A673 (cell line): Measurements from ENCODE around the gene COG4. TPM values are rescaled to one million over a fixed set of nuclear protein-coding genes. Genes with fewer than 3 reads are reported as not detected.

Experiments used
- BruUV-seq: library from RNA; stranded (reverse); fragments of 400-500 nt; replicated peaks from 2 replicates; lab custom pipeline; 2021; lab: Mats Ljungman, UMichigan
- CTCF ChIA-PET: fragments of 300-600 bp; sonication (Branson Sonifier 250); formaldehyde crosslinking; loops from one replicate; lab custom pipeline; 2022; ENCODE audit warnings: antibody characterized with exemption; lab: Charles Lee
- POLR2A ChIA-PET: fragments of 300-600 bp; sonication (Branson Sonifier 250); formaldehyde crosslinking; loops from one replicate; lab custom pipeline; 2022; ENCODE audit warnings: antibody characterized with exemption; ENCODE audit not compliant: low non-redundant PET; lab: Charles Lee
- DNase-seq: peaks from one replicate; pipeline ENCODE4 v3.0.0-alpha.2; 2015; ENCODE audit warnings: low spot score
- H3K27ac ChIP-seq: fragments of 200-600 bp; sonication (generic); 2 replicates; pipeline ENCODE4 v1.5.1; 2016; ENCODE audit warnings: mixed run types, low read depth, mild to moderate bottlenecking, mixed read lengths, antibody characterized with exemption, low read length; ENCODE audit not compliant: poor library complexity, severe bottlenecking
- H3K27me3 ChIP-seq: fragments of 200-600 bp; sonication (generic); replicated peaks from 2 replicates; pipeline ENCODE4 v1.6.1; 2017; ENCODE audit warnings: mixed run types, low read depth, mild to moderate bottlenecking, mixed read lengths, antibody characterized with exemption, low read length; ENCODE audit not compliant: insufficient read depth, poor library complexity
- H3K36me3 ChIP-seq: fragments of 200-600 bp; sonication (generic); 2 replicates; pipeline ENCODE4 v1.6.1; 2016; ENCODE audit warnings: mixed run types, mild to moderate bottlenecking, mixed read lengths, antibody characterized with exemption, low read length; ENCODE audit not compliant: insufficient read depth, poor library complexity, severe bottlenecking
- H3K4me1 ChIP-seq: fragments of 200-600 bp; sonication (generic); 2 replicates; pipeline ENCODE4 v1.6.1; 2017; ENCODE audit warnings: mixed run types, mild to moderate bottlenecking, mixed read lengths, antibody characterized with exemption, low read length; ENCODE audit not compliant: insufficient read depth, poor library complexity, severe bottlenecking
- H3K4me3 ChIP-seq: fragments of 200-600 bp; sonication (generic); 2 replicates; pipeline ENCODE4 v1.5.1; 2016; ENCODE audit warnings: low read depth, mixed run types, mild to moderate bottlenecking, mixed read lengths, low read length; ENCODE audit not compliant: poor library complexity, severe bottlenecking
- H3K9me3 ChIP-seq: fragments of 200-600 bp; sonication (generic); 2 replicates; pipeline ENCODE4 v1.6.1; 2016; ENCODE audit warnings: mixed run types, low read depth, mild to moderate bottlenecking, mixed read lengths, antibody characterized with exemption, low read length; ENCODE audit not compliant: poor library complexity, severe bottlenecking
- CTCF ChIP-seq: fragments of 300-800, 200-600 bp; sonication (generic); conservative IDR thresholded peaks from 2 replicates; pipeline ENCODE4 v1.5.1; 2017; ENCODE audit warnings: low read depth, mild to moderate bottlenecking, antibody characterized with exemption, low read length, moderate library complexity, mixed read lengths
- EZH2 ChIP-seq: fragments of 200-600 bp; sonication (generic); IDR thresholded peaks from 2 replicates; pipeline ENCODE4 v1.6.1; 2017; ENCODE audit warnings: borderline replicate concordance, low read depth, mild to moderate bottlenecking, mixed read lengths, antibody characterized with exemption, low read length; ENCODE audit not compliant: poor library complexity, severe bottlenecking
- intact Hi-C: fragments of 100-400 bp; cut with micrococcal nuclease; formaldehyde crosslinking; loops from one replicate; pipeline ENCODE4 v1.10.0; 2022; ENCODE audit not compliant: unreplicated experiment
- total RNA-seq: library from RNA; stranded (reverse); gene quantifications from 2 replicates; pipeline ENCODE4 v1.2.3, GENCODE V29; 2021

The COG4 gene
- total RNA-seq, 1 experiment from 2014 or later, result 68.6 TPM

DNA sequence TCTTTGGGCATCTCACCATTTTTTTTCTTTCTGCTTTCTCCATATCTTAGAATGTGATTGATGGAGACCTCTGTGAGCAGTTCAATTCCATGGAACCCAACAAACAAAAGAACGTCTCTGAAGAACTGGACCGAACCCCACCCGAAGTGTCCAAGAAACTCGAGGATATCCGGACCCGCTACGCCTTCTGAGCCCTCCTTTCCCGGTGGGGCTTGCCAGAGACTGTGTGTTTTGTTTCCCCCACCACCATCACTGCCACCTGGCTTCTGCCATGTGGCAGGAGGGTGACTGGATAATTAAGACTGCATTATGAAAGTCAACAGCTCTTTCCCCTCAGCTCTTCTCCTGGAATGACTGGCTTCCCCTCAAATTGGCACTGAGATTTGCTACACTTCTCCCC lies 48.3 kb upstream of the COG4 start:
- Histone ChIP-seq H3K27ac (no peak overlapping the region), H3K27me3 (no peaks in the 10 kb centered on the region), H3K4me1 (peaks cover 17% of the 10 kb centered on the region), H3K4me3 (no peak overlapping the region), H3K36me3 (peaks cover 92% of the 10 kb centered on the region), H3K9me3 (no peaks in the 10 kb centered on the region)
- intact Hi-C loops, result loop anchor here (5.0 kb wide), 1 partner anchor 34 kb away; no protein-coding TSS in a partner anchor
- DNase-seq, result no peak
- POLR2A ChIA-PET, result no interaction called here
- CTCF ChIA-PET, result no interaction called here
- BruUV-seq, result TSS peak; percentile 36
- TF ChIP-seq CTCF (no peak), EZH2 (no peak)

DNA sequence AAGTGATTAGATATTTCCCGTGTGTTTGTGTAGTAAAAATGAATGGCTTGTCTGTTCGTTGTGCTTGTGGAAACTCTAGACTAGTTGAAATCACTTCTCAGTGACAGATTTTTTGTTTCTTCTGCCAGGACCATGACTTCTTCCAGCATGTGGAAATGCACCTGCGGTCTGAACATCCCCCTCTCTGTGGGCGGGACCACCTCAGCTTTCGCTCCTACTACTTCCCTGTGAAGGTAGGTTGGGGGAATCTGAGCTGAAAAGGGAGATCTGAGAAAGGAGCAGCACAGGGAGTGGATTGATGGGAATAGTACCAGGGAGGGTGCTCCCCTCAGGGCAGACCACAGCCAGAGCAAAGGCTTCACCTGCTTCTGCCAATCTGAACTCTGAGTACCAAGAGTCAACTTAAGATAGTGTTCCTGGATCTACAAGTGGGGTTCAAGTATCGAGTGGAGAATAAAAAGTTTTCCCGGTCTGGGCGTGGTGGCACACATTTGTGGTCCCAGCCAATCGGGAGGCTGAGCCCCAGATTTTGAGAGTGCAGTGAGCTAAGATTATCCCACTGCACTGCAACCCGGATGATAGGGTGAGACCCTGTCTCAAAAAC lies 47.7 kb upstream of the COG4 start:
- TF ChIP-seq EZH2, result no peak
- TF ChIP-seq CTCF, result no peak
- CTCF ChIA-PET, result no interaction called here
- Histone ChIP-seq H3K9me3 (no peaks in the 10 kb centered on the region), H3K36me3 (peaks cover 97% of the 10 kb centered on the region), H3K4me1 (peaks cover 15% of the 10 kb centered on the region), H3K27me3 (no peaks in the 10 kb centered on the region), H3K27ac (no peak overlapping the region), H3K4me3 (no peak overlapping the region)
- POLR2A ChIA-PET, result no interaction called here
- no peak for DNase-seq
- intact Hi-C loops, result loop anchor here (5.0 kb wide), 1 partner anchor 34 kb away; no protein-coding TSS in a partner anchor
- no TSS peak for BruUV-seq

DNA sequence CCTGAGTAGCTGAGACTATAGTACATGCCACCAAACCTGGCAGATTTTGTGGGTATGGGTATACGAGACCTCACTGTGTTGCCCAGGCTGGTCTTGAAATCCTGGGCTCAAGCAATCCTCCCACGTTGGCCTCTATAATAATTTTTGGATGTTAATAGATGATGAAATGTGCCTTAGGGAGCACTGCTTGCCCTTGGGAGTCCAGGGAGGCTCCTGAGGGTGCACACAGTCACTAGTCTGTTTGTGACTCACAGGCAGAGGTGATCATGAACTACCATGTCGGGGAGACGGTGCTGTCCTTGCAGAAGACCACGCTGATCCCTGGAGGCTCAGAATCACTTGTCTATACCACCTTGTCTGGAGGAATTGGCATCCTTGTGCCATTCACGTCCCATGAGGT lies 46.4 kb upstream of the COG4 start:
- Histone ChIP-seq H3K9me3 (no peaks in the 10 kb centered on the region), H3K27me3 (no peaks in the 10 kb centered on the region), H3K36me3 (peaks cover 99% of the 10 kb centered on the region), H3K4me1 (peaks cover 8% of the 10 kb centered on the region), H3K4me3 (no peak overlapping the region), H3K27ac (no peak overlapping the region)
- BruUV-seq, result no TSS peak
- no peak for TF ChIP-seq CTCF
- no peak for TF ChIP-seq EZH2
- ChIA-PET POLR2A (no interaction called here), CTCF (no interaction called here)
- no peak for DNase-seq
- intact Hi-C loops, result loop anchor here (5.0 kb wide), 1 partner anchor 32 kb away; no protein-coding TSS in a partner anchor
